Measurements from ENCODE around the gene ZC3H7B.

The ZC3H7B gene

GRCh38 chr22:41301085-41302020, at the start of gene ZC3H7B:
TSS of gene ZC3H7B (plus strand) at chr22:41301525. CDS start at chr22:41320661, 19,136 bp downstream.
- Histone ChIP-seq H3K27me3 (ENCODE audit: insufficient read depth, low read length, poor library complexity, severe bottlenecking) (peaks cover 5% of the 10 kb centered on the region), H3K9me2 (replicated peaks; ENCODE audit: low read depth, low read length) (no peaks in the 10 kb centered on the region), H3K4me1 (ENCODE audit: insufficient read depth, low read length, poor library complexity, severe bottlenecking) (peaks cover 21% of the 10 kb centered on the region), H4K20me1 (ENCODE audit: insufficient read depth, low read length, poor library complexity, severe bottlenecking) (peaks cover 19% of the 10 kb centered on the region), H3K4me3 (ENCODE audit: low read length, poor library complexity, severe bottlenecking) (peak within 1 kb of the TSS; percentile 94), H3K4me2 (ENCODE audit: low read depth, low read length, poor library complexity, severe bottlenecking) (peak within 1 kb of the TSS; percentile 85), H3K79me2 (ENCODE audit: insufficient read depth, low read length) (peaks cover 53% of the 10 kb centered on the region), H3K9ac (ENCODE audit: low read depth, low read length, poor library complexity, severe bottlenecking) (peak within 1 kb of the TSS; percentile 98), H3F3A (ENCODE audit: low read depth) (no peaks in the 10 kb centered on the region), H3K9me3 (ENCODE audit: insufficient read depth, low read depth, low read length) (no peaks in the 10 kb centered on the region), H2AFZ (ENCODE audit: low read length) (peak within 1 kb of the TSS; percentile 79), H3K36me3 (ENCODE audit: insufficient read depth, low read length) (no peaks in the 10 kb centered on the region)
- TF ChIP-seq EZH2phosphoT487 (IDR thresholded peaks at IDR 0.05; ENCODE audit: borderline replicate concordance) (no peak), CTCF (conservative IDR thresholded peaks at IDR 0.05; ENCODE audit: low read length) (peak; percentile 53)

GRCh38 chr22:41252365-41252764, 49.0 kb upstream of the ZC3H7B start:
- no peaks in the 10 kb centered on the region for H3K9me2 ChIP-seq (replicated peaks; ENCODE audit: low read depth, low read length)
- no peaks in the 10 kb centered on the region for H3K4me1 ChIP-seq (ENCODE audit: insufficient read depth, low read length, poor library complexity, severe bottlenecking)
- H3K36me3 ChIP-seq (ENCODE audit: insufficient read depth, low read length), result peaks cover 91% of the 10 kb centered on the region; the same call in 1 of the 2 replicates
- H3K79me2 ChIP-seq (ENCODE audit: insufficient read depth, low read length), result no peaks in the 10 kb centered on the region
- no peaks in the 10 kb centered on the region for H4K20me1 ChIP-seq (ENCODE audit: insufficient read depth, low read length, poor library complexity, severe bottlenecking)
- TF ChIP-seq CTCF (conservative IDR thresholded peaks at IDR 0.05; ENCODE audit: low read length), result no peak
- no peak for TF ChIP-seq EZH2phosphoT487 (IDR thresholded peaks at IDR 0.05; ENCODE audit: borderline replicate concordance)
- no peaks in the 10 kb centered on the region for H3K9me3 ChIP-seq (ENCODE audit: insufficient read depth, low read depth, low read length)
- H3K4me2 ChIP-seq (ENCODE audit: low read depth, low read length, poor library complexity, severe bottlenecking), result no peak overlapping the region
- H3K9ac ChIP-seq (ENCODE audit: low read depth, low read length, poor library complexity, severe bottlenecking), result no peak overlapping the region
- no peak overlapping the region for H2AFZ ChIP-seq (ENCODE audit: low read length)
- no peak overlapping the region for H3K4me3 ChIP-seq (ENCODE audit: low read length, poor library complexity, severe bottlenecking)
- H3K27me3 ChIP-seq (ENCODE audit: insufficient read depth, low read length, poor library complexity, severe bottlenecking), result no peaks in the 10 kb centered on the region
- no peaks in the 10 kb centered on the region for H3F3A ChIP-seq (ENCODE audit: low read depth)

- no peak overlapping the region for H2AFZ ChIP-seq (ENCODE audit: low read length)
- no peaks in the 10 kb centered on the region for H3K79me2 ChIP-seq (ENCODE audit: insufficient read depth, low read length)
- H3K4me2 ChIP-seq (ENCODE audit: low read depth, low read length, poor library complexity, severe bottlenecking), result no peak overlapping the region
- H3K9me2 ChIP-seq (replicated peaks; ENCODE audit: low read depth, low read length), result no peaks in the 10 kb centered on the region
- no peaks in the 10 kb centered on the region for H3K9me3 ChIP-seq (ENCODE audit: insufficient read depth, low read depth, low read length)
- H3K36me3 ChIP-seq (ENCODE audit: insufficient read depth, low read length), result peaks cover 93% of the 10 kb centered on the region; the same call in 1 of the 2 replicates
- TF ChIP-seq EZH2phosphoT487 (IDR thresholded peaks at IDR 0.05; ENCODE audit: borderline replicate concordance) (no peak), CTCF (conservative IDR thresholded peaks at IDR 0.05; ENCODE audit: low read length) (no peak)
- H3K9ac ChIP-seq (ENCODE audit: low read depth, low read length, poor library complexity, severe bottlenecking), result no peak overlapping the region
- H3F3A ChIP-seq (ENCODE audit: low read depth), result no peaks in the 10 kb centered on the region
- no peaks in the 10 kb centered on the region for H3K4me1 ChIP-seq (ENCODE audit: insufficient read depth, low read length, poor library complexity, severe bottlenecking)
- no peaks in the 10 kb centered on the region for H4K20me1 ChIP-seq (ENCODE audit: insufficient read depth, low read length, poor library complexity, severe bottlenecking)
- no peaks in the 10 kb centered on the region for H3K27me3 ChIP-seq (ENCODE audit: insufficient read depth, low read length, poor library complexity, severe bottlenecking)
- no peak overlapping the region for H3K4me3 ChIP-seq (ENCODE audit: low read length, poor library complexity, severe bottlenecking)
Measured at GRCh38 chr22:41254230-41254629, 47.1 kb upstream of the ZC3H7B start.
